HG02840 (cell line): ENCODE results near the gene C6orf136.
A peak's percentile ranks its signal among the peaks of the same experiment; 100 is the strongest.
"Not testable (repeated sequence)": the region's sequence is repeated elsewhere in the genome, so short reads cannot be mapped to it uniquely, and the experiment has no call there.

Experiments used
- ATAC-seq: cut with Tn5 transposase; IDR thresholded peaks from one replicate; pipeline ENCODE4 v1.9.1; 2021; ENCODE audit warnings: mild to moderate bottlenecking, moderate library complexity, moderate number of reproducible peaks; ENCODE audit not compliant: unreplicated experiment, low FRiP score

Gene C6orf136

GRCh38 chr6:30655743-30656094, 8.8 kb downstream of the C6orf136 start:
- no peak for ATAC-seq

GRCh38 chr6:30656513-30656912, 9.6 kb downstream of the C6orf136 start:
- no peak for ATAC-seq

GRCh38 chr6:30657454-30657853, 10.5 kb downstream of the C6orf136 start:
- ATAC-seq = no peak

- ATAC-seq = not testable (repeated sequence)
Observed at GRCh38 chr6:30657922-30658321, 11.0 kb downstream of the C6orf136 start.

- no peak for ATAC-seq
Observed at GRCh38 chr6:30664994-30665767, 18.2 kb downstream of the C6orf136 start.

- ATAC-seq = not testable (repeated sequence)
Observed at GRCh38 chr6:30666300-30666699, 19.4 kb downstream of the C6orf136 start.

- ATAC-seq = no peak
Observed at GRCh38 chr6:30670760-30671527, 24.0 kb downstream of the C6orf136 start.

- peak; percentile 82 for ATAC-seq
Observed at GRCh38 chr6:30672445-30673253, 25.7 kb downstream of the C6orf136 start, which contains the start of gene DHX16. Gene DHX16 (minus strand): TSS chr6:30673006. CDS start chr6:30672841, 165 bp downstream.

GRCh38 chr6:30676660-30677285, 29.8 kb downstream of the C6orf136 start:
- ATAC-seq = no peak

- ATAC-seq = no peak
Observed at GRCh38 chr6:30678964-30679726, 32.2 kb downstream of the C6orf136 start.

GRCh38 chr6:30679765-30680535, 33.0 kb downstream of the C6orf136 start:
- ATAC-seq = no peak

- no peak for ATAC-seq
Observed at GRCh38 chr6:30681766-30682142, 34.8 kb downstream of the C6orf136 start.

GRCh38 chr6:30682143-30683117, 35.5 kb downstream of the C6orf136 start:
- ATAC-seq = peak; percentile 31

- no peak for ATAC-seq
Observed at GRCh38 chr6:30683183-30683979, 36.4 kb downstream of the C6orf136 start.

- no peak for ATAC-seq
Observed at GRCh38 chr6:30683980-30684338, 37.0 kb downstream of the C6orf136 start.

GRCh38 chr6:30684386-30685156, 37.6 kb downstream of the C6orf136 start:
- ATAC-seq = no peak
